Cardiac fibroblast (primary cell): Measurements from ENCODE around the gene B4GALNT2.
A peak's percentile ranks its signal among the peaks of the same experiment; 100 is the strongest.
"Not testable (repeated sequence)": the region's sequence is repeated elsewhere in the genome, so short reads cannot be mapped to it uniquely, and the experiment has no call there.

ENCODE experiments used
- DNase-seq, 2 donors: peaks; one replicate each; pipeline versions ENCODE4 v3.0.0 to v3.0.0-alpha.2; 2010; ENCODE audit warnings: low read depth in 2 of 2
- H3K4me3 ChIP-seq, 2 donors: replicated peaks in 1 of 2; 1 replicate in 1 of 2; 2 replicates in 1 of 2; pipeline ENCODE4 v1.5.1; 2011; ENCODE audit warnings: low read depth in 2 of 2, low read length in 2 of 2, mild to moderate bottlenecking in 2 of 2, moderate library complexity in 1 of 2
- TF ChIP-seq, protein P1 (sequence below): IDR thresholded peaks from one replicate; pipeline ENCODE4 v1.5.1; 2011; ENCODE audit warnings: low read depth, mild to moderate bottlenecking, low read length, inconsistent platforms

B4GALNT2 gene

DNA sequence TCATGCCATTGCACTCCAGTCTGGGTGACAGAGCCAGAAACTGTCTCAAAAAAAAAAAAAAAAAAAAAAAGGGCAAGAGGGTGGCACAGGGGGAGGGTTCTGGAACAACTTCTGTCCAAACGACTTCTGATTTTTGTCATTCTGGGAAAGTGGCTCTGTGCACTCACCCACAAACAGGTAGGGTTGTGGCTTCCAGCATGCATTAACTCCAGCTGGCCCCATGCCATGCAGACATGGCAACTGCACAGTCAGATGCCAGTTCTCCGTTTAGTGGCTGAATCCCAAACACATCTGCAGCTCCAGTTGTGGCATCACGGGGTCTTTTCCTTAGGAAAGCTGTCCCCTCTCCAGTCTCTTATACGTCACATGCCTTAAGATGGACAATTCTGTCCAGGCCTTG lies 30.3 kb downstream of the B4GALNT2 start:
- TF ChIP-seq, protein P1, sequence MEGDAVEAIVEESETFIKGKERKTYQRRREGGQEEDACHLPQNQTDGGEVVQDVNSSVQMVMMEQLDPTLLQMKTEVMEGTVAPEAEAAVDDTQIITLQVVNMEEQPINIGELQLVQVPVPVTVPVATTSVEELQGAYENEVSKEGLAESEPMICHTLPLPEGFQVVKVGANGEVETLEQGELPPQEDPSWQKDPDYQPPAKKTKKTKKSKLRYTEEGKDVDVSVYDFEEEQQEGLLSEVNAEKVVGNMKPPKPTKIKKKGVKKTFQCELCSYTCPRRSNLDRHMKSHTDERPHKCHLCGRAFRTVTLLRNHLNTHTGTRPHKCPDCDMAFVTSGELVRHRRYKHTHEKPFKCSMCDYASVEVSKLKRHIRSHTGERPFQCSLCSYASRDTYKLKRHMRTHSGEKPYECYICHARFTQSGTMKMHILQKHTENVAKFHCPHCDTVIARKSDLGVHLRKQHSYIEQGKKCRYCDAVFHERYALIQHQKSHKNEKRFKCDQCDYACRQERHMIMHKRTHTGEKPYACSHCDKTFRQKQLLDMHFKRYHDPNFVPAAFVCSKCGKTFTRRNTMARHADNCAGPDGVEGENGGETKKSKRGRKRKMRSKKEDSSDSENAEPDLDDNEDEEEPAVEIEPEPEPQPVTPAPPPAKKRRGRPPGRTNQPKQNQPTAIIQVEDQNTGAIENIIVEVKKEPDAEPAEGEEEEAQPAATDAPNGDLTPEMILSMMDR: no peak
- DNase-seq: no peak
- no peak overlapping the region for H3K4me3 ChIP-seq

DNA sequence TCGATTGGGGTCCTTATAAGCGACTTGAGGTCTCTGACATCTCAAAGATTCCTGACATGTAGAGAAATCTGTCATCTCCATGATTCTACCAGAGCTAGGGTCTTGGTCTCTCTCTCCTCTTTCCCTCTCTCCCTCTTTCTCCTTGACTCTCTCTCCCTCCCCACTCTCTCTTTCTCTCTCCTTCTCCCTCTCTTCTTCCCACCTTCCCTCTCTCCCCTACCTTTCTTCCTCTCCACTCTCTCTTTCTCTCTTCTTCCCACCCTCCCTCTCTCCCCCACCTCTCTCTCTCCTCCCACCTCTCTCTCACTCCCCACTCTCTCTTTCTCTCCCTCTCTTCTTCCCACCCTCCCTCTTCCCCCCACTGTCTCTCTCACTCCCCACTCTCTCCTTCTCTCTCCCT lies 32.6 kb downstream of the B4GALNT2 start:
- TF ChIP-seq, protein P1: no peak
- H3K4me3 ChIP-seq: no peak overlapping the region
- DNase-seq: no peak

DNA sequence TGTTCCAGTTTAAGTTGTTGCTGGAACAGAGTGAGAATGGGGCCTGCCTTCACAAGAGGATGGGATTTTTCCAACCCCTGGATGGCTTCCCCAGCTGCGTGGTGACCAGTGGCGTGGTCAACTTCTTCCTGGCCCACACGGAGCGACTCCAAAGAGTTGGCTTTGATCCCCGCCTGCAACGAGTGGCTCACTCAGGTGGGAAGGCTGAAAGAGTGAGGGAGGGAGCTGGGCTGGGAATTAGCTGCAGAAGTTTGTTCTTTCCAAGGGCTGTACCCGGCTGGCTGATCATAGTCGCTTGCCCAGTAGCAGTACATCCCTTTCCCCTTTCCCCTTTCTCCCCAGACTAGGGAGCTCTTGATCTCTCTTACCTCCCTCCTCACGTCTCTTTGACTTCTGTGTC lies 36.1 kb downstream of the B4GALNT2 start:
- no peak for DNase-seq
- no peak overlapping the region for H3K4me3 ChIP-seq
- TF ChIP-seq, protein P1: no peak

DNA sequence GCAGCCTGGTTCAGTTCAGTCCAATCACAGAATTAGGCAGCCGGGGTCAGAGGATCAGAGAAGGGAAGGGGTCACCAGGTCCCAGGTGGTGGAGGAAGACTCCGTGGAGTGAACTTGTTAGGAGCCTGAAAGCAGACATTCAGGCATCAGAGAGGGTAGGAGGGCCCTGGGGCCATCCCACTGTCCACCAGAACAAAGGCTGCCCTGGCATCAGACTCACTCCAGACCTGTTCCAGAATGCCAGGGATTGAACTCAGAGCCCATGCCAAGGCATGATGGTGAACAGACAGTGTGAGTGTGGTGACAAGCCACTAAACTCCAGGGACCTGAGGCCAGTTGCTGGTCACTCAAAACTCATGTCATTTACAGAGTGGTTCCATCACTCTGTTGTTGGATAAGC lies 37.6 kb downstream of the B4GALNT2 start:
- H3K4me3 ChIP-seq: no peak overlapping the region
- TF ChIP-seq, protein P1: no peak

DNA sequence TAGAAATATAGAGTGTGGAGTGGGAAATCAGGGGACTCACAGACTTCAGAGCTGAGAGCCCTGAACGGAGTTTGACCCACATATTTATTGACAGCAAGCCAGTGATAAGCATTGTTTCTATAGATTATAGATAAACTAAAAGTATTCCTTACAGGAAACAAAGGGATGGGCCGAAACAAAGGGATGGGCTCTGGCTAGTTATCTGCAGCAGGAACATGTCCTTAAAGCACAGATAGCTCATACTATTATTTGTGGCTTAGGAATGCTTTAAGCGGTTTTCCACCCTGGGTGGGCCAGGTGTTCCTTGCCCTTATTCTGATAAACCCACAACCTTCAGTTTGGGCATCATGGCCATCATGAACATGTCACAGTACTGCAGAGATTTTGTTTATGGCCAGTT lies 38.1 kb downstream of the B4GALNT2 start:
- not testable (repeated sequence) for DNase-seq, H3K4me3 ChIP-seq

More for the DNA sequence above, 37.6 kb downstream of the B4GALNT2 start:
- no peak for DNase-seq

DNA sequence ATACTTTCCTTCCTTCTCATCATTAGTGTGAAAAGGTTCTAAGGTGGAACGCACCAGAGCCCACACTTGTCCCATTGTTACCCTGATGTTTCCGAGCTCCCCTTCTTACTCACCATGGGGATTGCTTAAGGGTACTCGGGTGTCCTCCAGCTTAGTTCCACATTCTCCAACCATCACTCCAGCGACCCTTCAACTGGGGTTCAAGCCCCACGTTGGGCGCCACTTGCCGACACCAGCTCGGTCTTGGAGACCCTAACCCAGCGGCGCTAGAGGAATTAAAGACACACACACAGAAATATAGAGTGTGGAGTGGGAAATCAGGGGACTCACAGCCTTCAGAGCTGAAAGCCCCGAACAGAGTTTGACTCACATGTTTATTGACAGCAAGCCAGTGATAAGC lies 43.4 kb downstream of the B4GALNT2 start:
- not testable (repeated sequence) for H3K4me3 ChIP-seq, DNase-seq

DNA sequence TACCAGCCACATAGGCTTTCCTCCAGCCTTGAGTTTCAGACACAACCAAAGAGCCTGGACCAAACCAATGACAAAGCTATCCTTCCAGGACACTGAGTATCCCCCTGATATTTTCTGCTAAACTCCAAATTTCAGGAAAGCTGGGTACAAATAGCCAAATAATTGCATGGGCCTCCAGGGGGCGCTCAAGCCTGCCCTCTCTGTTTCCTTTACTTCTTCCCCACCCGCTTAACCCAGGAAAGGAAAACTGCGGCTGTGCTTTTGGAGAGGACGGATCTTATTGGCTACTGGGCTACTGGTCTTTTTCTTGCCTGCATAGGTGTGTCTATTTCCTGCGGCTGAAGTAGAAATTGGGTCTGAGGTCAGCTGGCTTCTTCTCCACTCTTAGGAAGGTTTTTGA lies 47.7 kb downstream of the B4GALNT2 start:
- TF ChIP-seq, protein P1: peak; percentile 90
- H3K4me3 ChIP-seq: no peak overlapping the region
- peak; percentile 72 to 73 for DNase-seq

DNA sequence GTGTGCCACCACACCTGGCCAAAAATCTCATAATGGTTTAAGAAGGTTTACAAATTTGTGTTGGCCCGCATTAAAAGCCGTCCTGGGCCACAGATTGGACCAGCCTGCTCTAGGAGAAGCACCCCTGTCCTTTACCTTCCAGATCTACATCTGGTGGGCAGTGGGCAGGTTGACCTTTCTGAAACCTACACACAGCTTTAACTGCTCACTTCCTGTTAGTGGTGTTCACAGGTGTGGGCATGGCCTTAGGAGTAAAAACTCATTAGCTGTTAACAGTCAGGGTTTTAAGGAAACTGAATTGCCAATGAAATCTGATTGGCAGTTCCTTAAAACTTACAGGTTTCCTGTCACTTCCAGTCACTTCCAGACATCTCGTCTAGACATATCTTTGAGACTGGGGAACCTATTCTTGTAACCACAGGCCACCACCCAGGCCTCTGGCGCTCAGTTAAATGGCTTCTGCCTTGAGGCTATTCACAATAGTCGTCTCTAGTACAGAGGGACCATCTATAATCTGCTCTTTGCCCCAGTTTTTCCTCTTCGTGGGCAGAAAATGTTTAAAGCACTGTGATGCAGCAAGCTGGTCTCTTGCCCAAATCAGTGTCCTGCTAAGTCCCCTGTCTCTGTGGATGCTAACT lies 48.5 kb downstream of the B4GALNT2 start:
- TF ChIP-seq, protein P1: no peak
- H3K4me3 ChIP-seq: no peak overlapping the region
- no peak for DNase-seq
